AG10803 (cell line): ENCODE measurements around the gene SLC12A4.

ENCODE experiments used
- DNase-seq: peaks from one replicate; pipeline ENCODE4 v3.0.0; 2010; ENCODE audit warnings: low read depth
- H3K4me3 ChIP-seq: 2 replicates; pipeline ENCODE4 v1.5.1; 2011; ENCODE audit warnings: mild to moderate bottlenecking, low read length, control low read depth
- TF ChIP-seq, protein P1 (sequence below): conservative IDR thresholded peaks from 2 replicates; pipeline ENCODE4 v1.5.1; 2011; ENCODE audit warnings: mild to moderate bottlenecking, low read length, control low read depth, inconsistent platforms

Gene SLC12A4

DNA sequence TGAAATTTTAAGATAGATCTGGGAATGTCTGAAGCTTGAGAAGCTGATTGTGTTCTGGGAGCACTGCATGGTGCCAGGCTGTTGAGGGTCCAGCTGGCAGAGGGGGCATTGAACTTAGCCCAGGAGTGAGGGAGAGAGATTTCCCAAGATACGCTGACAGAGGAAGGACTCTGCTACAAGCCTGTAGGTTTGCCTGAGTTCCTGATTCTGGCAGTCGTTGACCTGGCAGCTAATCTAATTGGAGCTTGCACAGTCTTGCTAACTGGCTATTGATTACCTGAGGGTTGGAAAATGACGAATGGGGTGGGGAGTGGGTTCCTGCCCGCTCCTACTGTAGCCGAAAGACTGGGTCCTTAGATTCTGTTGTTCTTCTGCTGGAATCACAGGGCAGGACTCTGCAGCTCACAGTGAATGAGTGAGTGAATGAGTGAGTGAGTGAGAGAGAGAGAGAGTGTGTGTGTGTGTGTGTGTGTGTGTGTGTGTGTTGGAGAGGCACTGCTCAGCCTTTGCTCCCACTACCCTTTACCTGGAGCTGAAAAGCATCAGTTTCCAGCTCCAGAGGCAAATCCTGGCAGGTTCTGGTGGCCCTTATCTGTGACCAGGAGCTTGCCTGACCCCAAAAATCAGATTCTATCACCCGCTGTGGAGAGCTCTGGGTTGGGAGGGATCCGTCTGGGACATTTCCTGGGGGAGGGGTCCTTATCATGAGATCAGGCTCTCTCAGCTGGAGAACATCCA, 53.5 kb downstream of the SLC12A4 start:
- no peak for DNase-seq
- TF ChIP-seq, protein P1, sequence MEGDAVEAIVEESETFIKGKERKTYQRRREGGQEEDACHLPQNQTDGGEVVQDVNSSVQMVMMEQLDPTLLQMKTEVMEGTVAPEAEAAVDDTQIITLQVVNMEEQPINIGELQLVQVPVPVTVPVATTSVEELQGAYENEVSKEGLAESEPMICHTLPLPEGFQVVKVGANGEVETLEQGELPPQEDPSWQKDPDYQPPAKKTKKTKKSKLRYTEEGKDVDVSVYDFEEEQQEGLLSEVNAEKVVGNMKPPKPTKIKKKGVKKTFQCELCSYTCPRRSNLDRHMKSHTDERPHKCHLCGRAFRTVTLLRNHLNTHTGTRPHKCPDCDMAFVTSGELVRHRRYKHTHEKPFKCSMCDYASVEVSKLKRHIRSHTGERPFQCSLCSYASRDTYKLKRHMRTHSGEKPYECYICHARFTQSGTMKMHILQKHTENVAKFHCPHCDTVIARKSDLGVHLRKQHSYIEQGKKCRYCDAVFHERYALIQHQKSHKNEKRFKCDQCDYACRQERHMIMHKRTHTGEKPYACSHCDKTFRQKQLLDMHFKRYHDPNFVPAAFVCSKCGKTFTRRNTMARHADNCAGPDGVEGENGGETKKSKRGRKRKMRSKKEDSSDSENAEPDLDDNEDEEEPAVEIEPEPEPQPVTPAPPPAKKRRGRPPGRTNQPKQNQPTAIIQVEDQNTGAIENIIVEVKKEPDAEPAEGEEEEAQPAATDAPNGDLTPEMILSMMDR = no peak
- H3K4me3 ChIP-seq = no peak overlapping the region

DNA sequence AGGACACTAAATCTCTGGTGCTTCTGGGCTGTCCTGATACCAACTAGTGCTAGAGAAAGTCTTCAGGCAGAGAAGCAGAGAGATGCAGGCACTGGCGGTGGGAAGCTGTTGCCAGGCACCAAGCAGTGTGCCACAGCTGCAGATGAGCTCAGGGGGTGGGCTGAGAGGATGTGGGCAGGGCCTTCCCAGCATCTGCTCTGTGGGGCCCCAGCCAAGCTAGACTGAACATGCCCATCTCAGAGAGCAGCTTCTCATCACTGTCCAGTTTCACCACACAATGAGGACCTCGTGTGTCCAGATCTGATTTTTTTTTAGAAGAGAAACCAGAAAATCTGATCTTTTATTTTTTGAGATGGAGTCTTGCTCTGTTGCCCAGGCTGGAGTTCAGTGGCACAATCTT, 58.3 kb downstream of the SLC12A4 start:
- no peak overlapping the region for H3K4me3 ChIP-seq
- TF ChIP-seq, protein P1 = 0 out of 2 replicates have a peak, but pooled peaks have one; percentile 7
- peak; percentile 84 for DNase-seq

DNA sequence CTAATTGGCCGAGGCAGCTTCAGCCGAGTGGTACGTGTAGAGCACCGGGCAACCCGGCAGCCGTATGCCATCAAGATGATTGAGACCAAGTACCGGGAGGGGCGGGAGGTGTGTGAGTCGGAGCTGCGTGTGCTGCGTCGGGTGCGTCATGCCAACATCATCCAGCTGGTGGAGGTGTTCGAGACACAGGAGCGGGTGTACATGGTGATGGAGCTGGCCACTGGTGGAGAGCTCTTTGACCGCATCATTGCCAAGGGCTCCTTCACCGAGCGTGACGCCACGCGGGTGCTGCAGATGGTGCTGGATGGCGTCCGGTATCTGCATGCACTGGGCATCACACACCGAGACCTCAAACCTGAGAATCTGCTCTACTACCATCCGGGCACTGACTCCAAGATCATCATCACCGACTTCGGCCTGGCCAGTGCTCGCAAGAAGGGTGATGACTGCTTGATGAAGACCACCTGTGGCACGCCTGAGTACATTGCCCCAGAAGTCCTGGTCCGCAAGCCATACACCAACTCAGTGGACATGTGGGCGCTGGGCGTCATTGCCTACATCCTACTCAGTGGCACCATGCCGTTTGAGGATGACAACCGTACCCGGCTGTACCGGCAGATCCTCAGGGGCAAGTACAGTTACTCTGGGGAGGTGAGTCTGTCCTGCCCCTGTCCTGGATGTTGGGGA, 59.2 kb downstream of the SLC12A4 start:
- no peak for DNase-seq
- H3K4me3 ChIP-seq = no peak overlapping the region
- TF ChIP-seq, protein P1 = no peak

DNA sequence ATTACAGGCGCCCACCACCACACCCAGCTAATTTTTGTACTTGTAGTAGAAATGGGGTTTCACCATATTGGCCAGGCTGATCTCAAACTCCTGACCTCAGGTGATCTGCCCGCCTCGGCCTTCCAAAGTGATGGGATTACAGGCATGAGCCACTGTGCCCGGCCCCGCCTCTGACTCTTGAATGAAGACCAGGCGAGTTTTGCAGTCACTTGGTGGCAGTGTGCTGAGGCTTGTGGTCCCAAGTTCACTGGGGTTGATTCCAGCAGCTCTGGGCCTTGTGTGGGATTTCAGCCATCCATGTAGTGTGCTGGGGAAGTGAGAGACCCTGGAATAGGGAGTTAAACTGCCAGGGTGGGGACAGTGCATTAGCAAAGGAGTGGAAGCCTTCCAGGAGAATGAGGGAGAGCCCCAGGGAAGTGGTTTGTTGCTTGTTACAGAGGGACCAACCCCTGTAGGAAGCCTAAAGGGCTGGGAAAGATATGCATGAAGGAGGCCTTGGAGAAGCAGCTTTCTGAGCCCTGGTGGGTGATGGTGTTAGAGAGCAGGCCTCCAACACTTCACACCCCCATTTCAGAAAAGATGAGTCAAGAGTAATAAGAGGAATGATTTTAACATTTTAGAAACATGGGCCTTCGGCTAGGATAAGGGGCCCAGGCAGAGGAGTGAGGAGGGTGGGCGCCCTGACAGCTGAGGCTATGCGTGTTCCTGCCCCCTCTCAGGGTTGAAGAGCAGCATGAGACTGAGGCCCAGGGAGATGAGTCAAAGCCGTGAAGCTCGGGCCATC, 60.8 kb downstream of the SLC12A4 start:
- H3K4me3 ChIP-seq = no peak overlapping the region

DNA sequence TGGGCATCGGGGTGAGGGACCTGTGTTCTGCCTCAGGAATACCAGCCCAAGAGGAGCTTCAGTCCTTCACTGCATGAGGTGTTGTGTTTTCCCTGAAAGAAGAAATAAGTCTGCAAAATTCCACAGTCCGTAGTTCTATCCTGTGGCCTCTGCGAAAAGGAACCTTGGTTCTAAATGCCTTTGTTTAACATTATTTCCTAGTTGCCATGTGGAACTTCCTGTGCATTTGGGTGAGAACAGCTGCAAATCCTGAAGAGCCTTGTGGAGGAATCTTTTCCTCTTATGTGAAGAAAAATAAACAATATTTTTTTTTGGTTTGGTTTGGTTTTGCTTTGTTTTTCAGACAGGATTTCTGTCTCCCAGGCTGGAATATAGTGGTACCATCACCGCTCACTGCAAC, 65.6 kb downstream of the SLC12A4 start:
- TF ChIP-seq, protein P1 = no peak
- no peak overlapping the region for H3K4me3 ChIP-seq
- no peak for DNase-seq

More for the DNA sequence above, 60.8 kb downstream of the SLC12A4 start:
- TF ChIP-seq, protein P1 = no peak
- no peak for DNase-seq

DNA sequence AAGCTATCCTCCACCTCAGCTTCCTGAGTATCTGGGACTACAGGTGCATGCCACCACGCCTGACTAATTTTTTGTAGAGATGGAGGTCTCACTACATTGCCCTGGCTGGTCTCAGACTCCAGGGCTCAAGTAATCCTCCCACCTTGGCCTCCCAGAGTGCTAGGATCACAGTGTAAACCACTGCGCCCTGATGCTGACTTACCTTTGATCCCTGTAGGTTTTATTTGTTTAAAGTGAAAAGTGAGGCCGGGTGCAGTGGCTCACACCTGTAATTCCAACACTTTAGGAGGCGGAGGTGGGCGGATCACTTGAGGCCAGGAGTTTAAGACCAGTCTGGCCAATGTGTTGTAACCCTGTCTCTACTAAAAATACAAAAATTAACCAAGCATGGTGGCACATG, 66.7 kb downstream of the SLC12A4 start:
- no peak overlapping the region for H3K4me3 ChIP-seq
- DNase-seq = no peak
- TF ChIP-seq, protein P1 = no peak
